HepG2 (cell line): Measurements from ENCODE around the gene TRPC4AP.

Source experiments
- MAFK ChIP-seq, 2 experiments: IDR thresholded peaks in 1 of 2; conservative IDR thresholded peaks in 1 of 2; 2 replicates each; pipeline ENCODE4 v1.6.1; 2011; ENCODE audit warnings: improper control_type of control experiment in 2 of 2, low read length in 2 of 2
- ZC3H4 ChIP-seq: sonication (generic); formaldehyde crosslinking; IDR thresholded peaks from 2 replicates; pipeline ENCODE4 v1.4.0; 2020; ENCODE audit warnings: missing genetic modification reagents, borderline replicate concordance
- ZNF484 ChIP-seq: sonication (generic); formaldehyde crosslinking; IDR thresholded peaks from 2 replicates; pipeline ENCODE4 v1.5.1; 2020; ENCODE audit warnings: mild to moderate bottlenecking, low read depth, missing genetic modification reagents, borderline replicate concordance

GRCh38 chr20:35125753-35126152, 33.1 kb upstream of the TRPC4AP start:
- TF ChIP-seq ZNF484 (CRISPR knock-in tag) (no peak), ZC3H4 (CRISPR knock-in tag) (no peak), MAFK (conservative IDR thresholded peaks at IDR 0.05 in 1 of 2, IDR thresholded peaks at IDR 0.05 in 1 of 2; ENCODE audit: low read length in 2 of 2) (no peak)
